NCI-H446 (cell line): ENCODE results near the gene IDE.
"Not testable (repeated sequence)": the region's sequence is repeated elsewhere in the genome, so short reads cannot be mapped to it uniquely, and the experiment has no call there.

ENCODE experiments used
- DNase-seq, 2 experiments: peaks; one replicate each; lab custom pipeline; 2025; lab: John Stamatoyannopoulos, UW

IDE gene

GRCh38 chr10:92419740-92420545 is 153.9 kb downstream of the IDE start:
- no peak for DNase-seq

GRCh38 chr10:92418891-92419290 is 155.0 kb downstream of the IDE start:
- DNase-seq, result no peak

GRCh38 chr10:92418221-92418620 is 155.7 kb downstream of the IDE start:
- DNase-seq, result no peak

- no peak for DNase-seq
Observed at GRCh38 chr10:92413519-92413918, 160.4 kb downstream of the IDE start.

- DNase-seq, result no peak
Observed at GRCh38 chr10:92413011-92413410, 160.9 kb downstream of the IDE start.

GRCh38 chr10:92411406-92411805 is 162.5 kb downstream of the IDE start:
- DNase-seq, result no peak

GRCh38 chr10:92410501-92410900 is 163.4 kb downstream of the IDE start:
- DNase-seq, result no peak

GRCh38 chr10:92408017-92408361 is 165.9 kb downstream of the IDE start:
- DNase-seq, result no peak

GRCh38 chr10:92407305-92408016 is 166.4 kb downstream of the IDE start:
- DNase-seq, result no peak

- no peak for DNase-seq
Observed at GRCh38 chr10:92405419-92405924, 168.4 kb downstream of the IDE start.

- no peak for DNase-seq
Observed at GRCh38 chr10:92404612-92405418, 169.1 kb downstream of the IDE start.

GRCh38 chr10:92402234-92402633 is 171.7 kb downstream of the IDE start:
- not testable (repeated sequence) for DNase-seq
